Measurements from ENCODE around the gene GALNT12.

GALNT12 gene

GRCh38 chr9:98805506-98806272 is 1.8 kb upstream of the GALNT12 start:
- no peak for DNase-seq

GRCh38 chr9:98806394-98807035 is 955 bp upstream of the GALNT12 start:
- DNase-seq, result no peak

GRCh38 chr9:98807814-98808195 is 335 bp downstream of the GALNT12 start:
- no peak for DNase-seq

- DNase-seq, result no peak
These were observed 943 bp downstream of the GALNT12 start for GRCh38 chr9:98808411-98808815.

GRCh38 chr9:98808875-98809274 is 1.4 kb downstream of the GALNT12 start:
- DNase-seq, result no peak

GRCh38 chr9:98809311-98810101 is 2.0 kb downstream of the GALNT12 start:
- no peak for DNase-seq

GRCh38 chr9:98810102-98810842 is 2.8 kb downstream of the GALNT12 start:
- DNase-seq, result no peak

GRCh38 chr9:98811051-98811650 is 3.7 kb downstream of the GALNT12 start:
- no peak for DNase-seq

GRCh38 chr9:98815391-98815951 is 8.0 kb downstream of the GALNT12 start:
- DNase-seq, result no peak

- DNase-seq, result no peak
These were observed 11.3 kb downstream of the GALNT12 start for GRCh38 chr9:98818764-98819163.

GRCh38 chr9:98819231-98819630 is 11.8 kb downstream of the GALNT12 start:
- DNase-seq, result no peak

GRCh38 chr9:98821831-98822230 is 14.4 kb downstream of the GALNT12 start:
- no peak for DNase-seq

- DNase-seq, result no peak
These were observed 15.2 kb downstream of the GALNT12 start for GRCh38 chr9:98822661-98823060.

GRCh38 chr9:98823666-98824334 is 16.3 kb downstream of the GALNT12 start:
- DNase-seq, result no peak

GRCh38 chr9:98825414-98825813 is 17.9 kb downstream of the GALNT12 start:
- DNase-seq, result no peak

- no peak for DNase-seq
These were observed 19.2 kb downstream of the GALNT12 start for GRCh38 chr9:98826716-98827115.

GRCh38 chr9:98829766-98830165 is 22.3 kb downstream of the GALNT12 start:
- no peak for DNase-seq

- no peak for DNase-seq
These were observed 23.1 kb downstream of the GALNT12 start for GRCh38 chr9:98830554-98830953.

GRCh38 chr9:98831696-98832095 is 24.2 kb downstream of the GALNT12 start:
- no peak for DNase-seq

GRCh38 chr9:98832768-98833089 is 25.3 kb downstream of the GALNT12 start:
- DNase-seq, result no peak

GRCh38 chr9:98833090-98833956 is 25.9 kb downstream of the GALNT12 start:
- DNase-seq, result no peak
